Effector CD8-positive, alpha-beta T cell (primary cell): ENCODE results near the gene TNFAIP1.

Source experiments
- DNase-seq: peaks from one replicate; lab custom pipeline; 2025; lab: John Stamatoyannopoulos, UW

TNFAIP1 gene

GRCh38 chr17:28345419-28346198 is 10.0 kb downstream of the TNFAIP1 start:
- no peak for DNase-seq

GRCh38 chr17:28346199-28346580 is 10.6 kb downstream of the TNFAIP1 start:
- no peak for DNase-seq

- no peak for DNase-seq
Observed at GRCh38 chr17:28346746-28347246, 11.2 kb downstream of the TNFAIP1 start.

- DNase-seq: no peak
Observed at GRCh38 chr17:28347261-28347891, 11.8 kb downstream of the TNFAIP1 start.

GRCh38 chr17:28348979-28349378 is 13.4 kb downstream of the TNFAIP1 start:
- DNase-seq: no peak

- DNase-seq: no peak
Observed at GRCh38 chr17:28350271-28350670, 14.7 kb downstream of the TNFAIP1 start.

GRCh38 chr17:28357061-28357900 is 21.7 kb downstream of the TNFAIP1 start, which contains the start of gene POLDIP2:
Gene POLDIP2 (minus strand): TSS chr17:28357527. CDS start chr17:28357448, 79 bp downstream.
- DNase-seq: peak; percentile 89

GRCh38 chr17:28357901-28358197 is 22.3 kb downstream of the TNFAIP1 start:
- DNase-seq: no peak

- no peak for DNase-seq
Observed at GRCh38 chr17:28363186-28363585, 27.6 kb downstream of the TNFAIP1 start.

- DNase-seq: no peak
Observed at GRCh38 chr17:28363776-28364650, 28.5 kb downstream of the TNFAIP1 start.

GRCh38 chr17:28364665-28365363 is 29.3 kb downstream of the TNFAIP1 start, which contains the start of gene SEBOX:
Gene SEBOX (minus strand): TSS chr17:28365199. CDS start chr17:28365151, 48 bp downstream.
- no peak for DNase-seq

- no peak for DNase-seq
Observed at GRCh38 chr17:28365487-28365886, 29.9 kb downstream of the TNFAIP1 start.

GRCh38 chr17:28366605-28367004 is 31.0 kb downstream of the TNFAIP1 start:
- no peak for DNase-seq

- no peak for DNase-seq
Observed at GRCh38 chr17:28367641-28368305, 32.2 kb downstream of the TNFAIP1 start.

- DNase-seq: no peak
Observed at GRCh38 chr17:28368306-28368831, 32.8 kb downstream of the TNFAIP1 start.

GRCh38 chr17:28368915-28369683 is 33.5 kb downstream of the TNFAIP1 start:
- no peak for DNase-seq

- no peak for DNase-seq
Observed at GRCh38 chr17:28369684-28370034, 34.1 kb downstream of the TNFAIP1 start.

GRCh38 chr17:28370035-28370743 is 34.6 kb downstream of the TNFAIP1 start, which contains the start of gene VTN:
Gene VTN (minus strand): TSS chr17:28370307. CDS start chr17:28370203, 104 bp downstream.
- DNase-seq: no peak

- DNase-seq: no peak
Observed at GRCh38 chr17:28370744-28371103, 35.2 kb downstream of the TNFAIP1 start.
